Common myeloid progenitor, CD34-positive (primary cell): Measurements from ENCODE around the gene PPP2R3A.
A peak's percentile ranks its signal among the peaks of the same experiment; 100 is the strongest.

ENCODE experiments used
- CTCF ChIA-PET: fragments of 350-600 bp; sonication (Branson Sonifier 250); formaldehyde crosslinking; loops from one replicate; lab custom pipeline; 2021; ENCODE audit warnings: antibody characterized with exemption; lab: Charles Lee
- POLR2A ChIA-PET: fragments of 350-600 bp; sonication (Branson Sonifier 250); formaldehyde crosslinking; loops from one replicate; lab custom pipeline; 2021; ENCODE audit warnings: antibody characterized with exemption; lab: Charles Lee
- DNase-seq, 3 donors: peaks; one replicate each; pipeline versions ENCODE4 v3.0.0 to v3.0.0-alpha.2; 2013
- H3K27ac ChIP-seq, 2 experiments: 1 replicate in 1 of 2; 2 replicates in 1 of 2; pipeline ENCODE4 v1.7.0; 2013; ENCODE audit warnings: inconsistent platforms in 2 of 2, low read length in 2 of 2, mild to moderate bottlenecking in 2 of 2, low read depth in 1 of 2, moderate library complexity in 1 of 2; ENCODE audit not compliant: severe bottlenecking in 2 of 2, insufficient read depth in 1 of 2, poor library complexity in 1 of 2
- H3K27me3 ChIP-seq, 5 experiments: replicated peaks in 2 of 5; 1 replicate in 3 of 5; 2 replicates in 2 of 5; pipeline versions ENCODE4 v1.6.1 to v1.7.0; 2013; ENCODE audit warnings: low read length in 4 of 5, mild to moderate bottlenecking in 2 of 5, moderate library complexity in 2 of 5, inconsistent platforms in 1 of 5; ENCODE audit not compliant: insufficient read depth in 5 of 5, control insufficient read depth in 4 of 5
- H3K36me3 ChIP-seq, 4 experiments: 1 replicate in 2 of 4; 2 replicates in 2 of 4; pipeline versions ENCODE4 v1.6.1 to v1.7.0; 2013; ENCODE audit warnings: low read length in 3 of 4, control low read depth in 1 of 4, mild to moderate bottlenecking in 1 of 4; ENCODE audit not compliant: control insufficient read depth in 4 of 4, insufficient read depth in 4 of 4
- H3K4me1 ChIP-seq, 4 experiments: 1 replicate in 3 of 4; 2 replicates in 1 of 4; pipeline versions ENCODE4 v1.6.1 to v1.7.1; 2013; ENCODE audit warnings: low read length in 3 of 4, mild to moderate bottlenecking in 3 of 4, control low read depth in 1 of 4, inconsistent platforms in 1 of 4, moderate library complexity in 1 of 4; ENCODE audit not compliant: control insufficient read depth in 4 of 4, insufficient read depth in 4 of 4; ENCODE audit errors: control extremely low read depth in 1 of 4
- H3K4me3 ChIP-seq, 7 experiments: 1 replicate in 4 of 7; 2 replicates in 3 of 7; pipeline versions ENCODE4 v1.5.1 to v1.7.0; 2013; ENCODE audit warnings: mild to moderate bottlenecking in 7 of 7, low read length in 6 of 7, moderate library complexity in 6 of 7, inconsistent platforms in 2 of 7, low read depth in 2 of 7, control low read depth in 1 of 7; ENCODE audit not compliant: insufficient read depth in 4 of 7, control insufficient read depth in 1 of 7; ENCODE audit errors: extremely low read depth in 1 of 7
- H3K9me3 ChIP-seq, 5 experiments: 1 replicate in 4 of 5; 2 replicates in 1 of 5; pipeline versions ENCODE4 v1.6.1 to v1.7.1; 2013; ENCODE audit warnings: low read length in 4 of 5, mild to moderate bottlenecking in 2 of 5, inconsistent platforms in 1 of 5, low read depth in 1 of 5, moderate library complexity in 1 of 5; ENCODE audit not compliant: control insufficient read depth in 4 of 5, insufficient read depth in 2 of 5; ENCODE audit errors: control extremely low read depth in 1 of 5
- WGBS: methylation state at CpG from one replicate; pipeline ENCODE4 v1.1.5; 2013; ENCODE audit not compliant: insufficient coverage; 5-methylcytosine and 5-hydroxymethylcytosine counted together

The PPP2R3A gene

DNA sequence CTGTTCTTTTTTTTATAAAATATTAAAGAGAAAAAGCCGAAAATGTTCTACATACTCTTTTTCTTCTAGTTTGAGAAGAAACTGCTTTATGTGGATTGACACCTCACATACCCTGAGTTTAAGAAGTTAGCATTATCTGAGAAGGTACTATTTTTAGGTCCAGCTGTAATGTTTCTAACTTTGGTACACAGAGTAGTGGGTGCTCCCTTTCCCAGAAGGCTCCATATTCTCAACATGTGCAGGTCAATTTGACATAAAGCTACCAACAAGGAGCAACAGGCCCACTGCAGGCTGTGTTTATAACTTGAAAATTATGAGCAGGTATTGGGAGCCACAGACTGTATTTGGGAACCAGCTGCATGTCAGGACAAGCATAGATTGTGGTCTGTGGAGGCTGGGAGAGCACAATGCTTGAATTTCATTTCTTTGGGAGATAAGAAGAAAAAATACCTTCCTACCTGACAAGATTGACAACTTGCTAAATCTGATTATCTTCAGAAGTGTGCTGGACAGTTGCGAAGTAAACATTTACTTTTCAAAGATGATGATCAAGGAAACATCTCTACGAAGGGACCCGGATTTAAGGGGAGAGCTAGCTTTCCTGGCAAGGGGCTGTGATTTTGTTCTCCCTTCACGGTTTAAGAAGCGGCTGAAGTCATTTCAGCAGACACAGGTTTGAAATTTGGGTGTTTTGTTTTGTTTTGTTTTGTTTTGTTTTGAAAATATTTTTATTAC is 57.2 kb downstream of the PPP2R3A start:
- H3K36me3 ChIP-seq = no peaks in the 10 kb centered on the region
- H3K9me3 ChIP-seq = peaks cover 0 to 2% (median 0%) of the 10 kb centered on the region in 5 experiments
- H3K27me3 ChIP-seq = no peaks in the 10 kb centered on the region
- H3K27ac ChIP-seq = no peak overlapping the region
- H3K4me1 ChIP-seq = no peaks in the 10 kb centered on the region
- no peak for DNase-seq
- ChIA-PET CTCF (interaction anchor here (1.3 kb wide), 1 partner anchor 27 kb away, joined by 3 read pairs; no protein-coding TSS in a partner anchor), POLR2A (no interaction called here)
- WGBS = 94% methylated on average over 3 of the region's 6 CpGs
- H3K4me3 ChIP-seq = no peak overlapping the region

DNA sequence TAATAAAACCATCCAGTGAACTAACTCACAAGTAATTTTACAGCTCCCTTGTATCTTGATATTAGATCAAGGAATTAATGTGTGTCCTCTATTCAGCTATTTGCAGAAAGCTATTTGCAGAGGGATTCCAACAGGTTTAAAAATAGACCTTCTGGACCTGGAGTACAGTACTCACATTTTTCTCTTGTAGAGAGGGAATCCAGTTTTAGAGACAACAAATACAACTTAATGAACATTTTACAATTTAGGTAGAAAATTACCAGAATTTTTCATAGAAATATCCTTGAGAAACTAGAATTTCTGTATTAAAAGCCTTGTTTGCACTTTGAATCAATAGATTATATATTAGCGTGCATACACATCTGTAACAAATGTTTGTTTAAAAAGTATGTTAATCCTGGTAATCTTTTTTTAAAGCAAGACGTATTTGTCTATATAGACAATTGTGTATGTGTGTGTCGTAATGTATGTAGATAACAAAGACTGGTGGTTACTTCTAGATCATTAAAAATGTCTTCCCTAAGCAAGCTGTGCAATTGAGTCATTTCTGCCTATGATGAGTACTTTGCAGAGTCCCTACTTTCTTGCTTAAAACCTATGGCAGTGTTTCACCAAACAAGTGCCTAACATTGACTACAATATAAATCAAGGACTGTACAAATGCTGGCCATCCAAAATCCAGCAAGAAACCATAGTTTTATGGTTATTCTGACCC is 57.9 kb downstream of the PPP2R3A start:
- 92% methylated on average over 2 of the region's 3 CpGs for WGBS
- Histone ChIP-seq H3K4me3 (no peak overlapping the region), H3K36me3 (no peaks in the 10 kb centered on the region), H3K9me3 (peaks cover 0 to 2% (median 0%) of the 10 kb centered on the region in 5 experiments), H3K27ac (no peak overlapping the region), H3K4me1 (no peaks in the 10 kb centered on the region), H3K27me3 (no peaks in the 10 kb centered on the region)
- POLR2A ChIA-PET = no interaction called here
- DNase-seq = no peak
- CTCF ChIA-PET = interaction anchor here (1.3 kb wide), 1 partner anchor 27 kb away, joined by 3 read pairs; no protein-coding TSS in a partner anchor

- WGBS = 97% methylated on average over 3 of the region's 3 CpGs
- Histone ChIP-seq H3K4me3 (no peak overlapping the region), H3K27ac (no peak overlapping the region), H3K36me3 (no peaks in the 10 kb centered on the region), H3K27me3 (no peaks in the 10 kb centered on the region), H3K9me3 (no peaks in the 10 kb centered on the region), H3K4me1 (no peaks in the 10 kb centered on the region)
- POLR2A ChIA-PET = no interaction called here
- CTCF ChIA-PET = no interaction called here
- no peak for DNase-seq
Measured at GRCh38 chr3:136036306-136036705, 70.8 kb downstream of the PPP2R3A start.

DNA sequence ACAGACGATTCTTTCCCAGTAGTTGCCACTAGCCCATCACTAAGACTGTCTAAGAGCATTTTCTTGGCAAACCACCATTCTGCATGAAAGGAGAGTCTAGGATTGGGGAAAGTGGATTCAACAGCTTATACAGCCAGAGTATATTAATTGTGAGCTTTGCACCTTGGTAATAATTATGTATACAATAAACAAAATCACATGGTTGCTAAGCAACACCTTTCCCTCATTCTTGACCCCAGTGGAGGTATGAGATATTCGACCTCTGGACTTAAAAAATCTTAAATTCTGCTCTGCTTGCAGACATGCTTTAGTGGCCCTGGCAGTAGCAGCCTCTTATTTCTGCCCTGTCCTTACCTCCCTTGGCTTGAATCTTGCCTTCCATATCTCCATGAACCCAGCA is 73.1 kb downstream of the PPP2R3A start:
- no peak for DNase-seq
- Histone ChIP-seq H3K4me1 (no peaks in the 10 kb centered on the region), H3K27me3 (no peaks in the 10 kb centered on the region), H3K4me3 (no peak overlapping the region), H3K27ac (no peak overlapping the region), H3K9me3 (no peaks in the 10 kb centered on the region), H3K36me3 (no peaks in the 10 kb centered on the region)
- ChIA-PET POLR2A (interaction anchor here (0.6 kb wide), 1 partner anchor 788 kb away, joined by 3 read pairs; no protein-coding TSS in a partner anchor), CTCF (interaction anchor here (1.0 kb wide), 1 partner anchor 11 kb away, joined by 3 read pairs; no protein-coding TSS in a partner anchor)
- WGBS = 100% methylated on average over 2 of the region's 2 CpGs

- peak; percentile 46 to 75 (median 69) for DNase-seq
- Histone ChIP-seq H3K27me3 (no peaks in the 10 kb centered on the region), H3K36me3 (no peaks in the 10 kb centered on the region), H3K9me3 (no peaks in the 10 kb centered on the region), H3K4me1 (no peaks in the 10 kb centered on the region), H3K4me3 (no peak overlapping the region), H3K27ac (no peak overlapping the region)
- POLR2A ChIA-PET = interaction anchor here (0.6 to 0.7 kb wide), 2 partner anchors 120 to 1139 kb away, joined by 3 to 4 read pairs; no protein-coding TSS in a partner anchor
- CTCF ChIA-PET = interaction anchor here (0.6 to 5.4 kb wide), 13 partner anchors 10 to 1248 kb away, joined by 3 to 95 read pairs (median 5); partner anchors contain the start of gene EPHB1
- no CpG with 5 or more reads among the region's 7 CpGs for WGBS
Measured at GRCh38 chr3:136042608-136043221, 77.2 kb downstream of the PPP2R3A start.

- Histone ChIP-seq H3K4me1 (peaks cover 0 to 8% (median 2%) of the 10 kb centered on the region in 4 experiments), H3K36me3 (no peaks in the 10 kb centered on the region), H3K9me3 (no peaks in the 10 kb centered on the region), H3K27me3 (no peaks in the 10 kb centered on the region), H3K4me3 (no peak overlapping the region), H3K27ac (no peak overlapping the region)
- 95% methylated on average over 7 of the region's 7 CpGs for WGBS
- ChIA-PET POLR2A (no interaction called here), CTCF (interaction anchor here (1.0 to 5.4 kb wide), 5 partner anchors 10 to 1251 kb away, joined by 3 to 95 read pairs (median 4); partner anchors contain the start of gene EPHB1)
- DNase-seq = no peak
Measured at GRCh38 chr3:136044980-136045745, 79.6 kb downstream of the PPP2R3A start.
